HG03565 (cell line): ENCODE data around the gene SBK1.

Source experiments
- ATAC-seq: cut with Tn5 transposase; IDR thresholded peaks from one replicate; pipeline ENCODE4 v1.9.1; 2021; ENCODE audit warnings: mild to moderate bottlenecking, moderate library complexity; ENCODE audit not compliant: unreplicated experiment

SBK1 gene

DNA sequence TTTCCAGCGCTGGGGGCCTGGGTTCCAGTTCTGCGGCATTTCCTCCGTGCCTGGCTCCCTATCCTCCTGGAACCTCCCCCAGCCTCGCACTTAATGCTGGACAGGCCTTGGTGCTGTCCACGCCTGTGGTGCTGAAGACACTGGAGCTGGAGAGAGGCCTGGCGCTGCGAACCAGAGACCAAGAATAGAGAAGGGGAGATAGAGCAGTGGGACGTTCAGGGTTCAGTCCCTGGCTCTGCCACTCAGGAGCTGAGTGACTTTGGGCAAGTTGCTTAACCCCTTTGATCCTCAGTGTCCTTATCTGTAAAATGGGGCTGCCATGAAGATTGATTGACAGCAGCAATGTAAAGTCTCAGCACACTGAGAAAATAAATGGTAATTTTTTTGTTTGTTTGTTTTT, 11.9 kb downstream of the SBK1 start:
- no peak for ATAC-seq

DNA sequence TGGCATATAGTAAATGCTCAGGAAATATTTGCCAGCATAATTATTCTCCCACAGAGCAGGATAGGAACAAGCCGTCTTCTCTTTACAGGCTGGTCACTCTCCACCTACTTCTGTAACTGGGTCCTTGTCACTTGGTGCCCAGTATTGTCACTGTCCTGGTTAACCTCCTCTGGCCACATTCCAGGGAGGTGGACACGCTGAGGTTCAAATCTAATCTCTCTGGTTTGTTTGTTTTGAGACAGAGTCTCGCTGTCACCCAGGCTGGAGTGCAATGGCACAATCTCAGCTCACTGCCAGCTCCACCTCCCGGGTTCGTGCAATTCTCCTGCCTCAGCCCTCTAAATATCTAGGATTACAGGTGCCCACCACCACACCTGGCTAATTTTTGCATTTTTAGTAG, 15.6 kb downstream of the SBK1 start:
- ATAC-seq: no peak

DNA sequence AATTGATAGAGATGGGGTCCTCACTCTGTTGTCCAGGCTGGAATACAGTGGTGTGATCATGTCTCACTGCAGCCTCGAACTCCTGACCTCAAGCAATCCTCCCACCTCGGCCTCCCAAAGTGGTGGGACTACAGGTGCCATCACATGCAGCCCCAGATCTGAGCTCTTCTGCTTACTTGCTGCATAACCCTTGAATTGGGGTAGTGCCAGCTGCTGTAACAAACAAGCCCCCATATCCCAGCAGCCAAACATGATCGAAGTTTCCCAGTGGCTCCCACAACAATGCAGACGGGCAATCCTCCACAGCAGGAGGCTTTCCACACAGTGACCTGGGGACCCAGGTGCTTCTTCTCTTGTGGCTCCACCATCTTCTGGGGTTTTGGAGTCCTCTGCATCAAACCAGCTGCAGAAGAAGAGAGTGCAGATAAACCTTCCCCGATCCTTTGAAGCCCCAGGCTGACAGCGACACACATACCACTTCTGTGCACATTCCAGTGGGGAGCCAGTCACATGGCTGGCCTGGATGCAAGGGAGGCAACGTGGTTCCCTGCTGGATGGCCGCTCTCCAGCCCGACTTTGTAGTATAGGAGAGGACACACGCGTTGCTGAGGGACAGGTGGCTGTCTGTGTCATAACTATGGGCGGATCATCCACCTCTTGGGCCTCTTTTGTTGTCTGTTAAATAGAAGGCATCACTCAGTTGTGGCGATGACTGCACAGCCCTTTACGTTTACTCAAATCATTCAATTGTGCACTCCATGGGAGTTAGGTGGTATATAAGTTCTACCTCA, 16.7 kb downstream of the SBK1 start:
- ATAC-seq: no peak

DNA sequence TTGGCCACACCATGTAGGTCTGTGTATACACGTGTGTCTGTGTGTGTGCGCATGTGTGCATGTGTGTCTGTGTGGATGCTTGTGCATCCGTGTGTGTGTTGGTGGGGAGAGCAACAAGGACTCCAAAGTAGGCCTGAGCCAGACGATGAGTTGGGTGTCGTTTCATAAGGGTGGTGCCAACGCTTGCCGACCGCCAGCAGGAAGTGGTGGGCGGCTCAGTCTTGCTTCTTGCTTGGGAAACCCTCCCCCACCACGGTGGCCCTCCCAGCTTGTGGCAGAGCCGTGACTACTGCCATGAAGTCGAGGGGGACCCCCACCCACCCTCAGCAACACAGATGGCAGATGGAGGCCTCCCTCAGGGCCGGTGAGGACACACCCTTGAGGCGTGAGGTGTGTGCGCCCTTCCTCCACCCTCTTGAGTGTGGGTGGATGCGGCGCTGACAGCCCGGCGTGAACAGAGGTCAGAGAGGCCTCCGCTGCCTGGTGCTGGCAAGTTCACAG, 17.5 kb downstream of the SBK1 start:
- ATAC-seq: no peak

DNA sequence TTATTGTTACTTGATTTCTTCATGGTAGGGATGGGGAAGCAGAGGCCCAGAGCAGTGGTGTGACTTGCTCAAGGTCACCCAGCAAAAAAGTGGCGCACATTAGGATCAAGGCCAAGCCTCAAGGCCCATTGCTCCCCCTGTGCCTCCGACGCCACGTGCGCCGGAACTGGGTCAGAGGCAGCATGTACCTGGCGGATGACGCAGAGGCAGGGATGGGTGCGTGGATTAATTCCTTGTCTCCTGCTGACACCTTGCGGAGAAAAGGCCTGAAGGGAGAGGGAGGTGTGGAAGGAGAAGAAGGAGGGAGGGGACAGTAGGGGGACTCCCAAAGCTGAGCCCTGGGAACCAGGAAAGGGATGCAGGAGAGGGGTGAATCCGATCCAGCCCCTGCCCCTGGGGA, 18.5 kb downstream of the SBK1 start:
- ATAC-seq: no peak

DNA sequence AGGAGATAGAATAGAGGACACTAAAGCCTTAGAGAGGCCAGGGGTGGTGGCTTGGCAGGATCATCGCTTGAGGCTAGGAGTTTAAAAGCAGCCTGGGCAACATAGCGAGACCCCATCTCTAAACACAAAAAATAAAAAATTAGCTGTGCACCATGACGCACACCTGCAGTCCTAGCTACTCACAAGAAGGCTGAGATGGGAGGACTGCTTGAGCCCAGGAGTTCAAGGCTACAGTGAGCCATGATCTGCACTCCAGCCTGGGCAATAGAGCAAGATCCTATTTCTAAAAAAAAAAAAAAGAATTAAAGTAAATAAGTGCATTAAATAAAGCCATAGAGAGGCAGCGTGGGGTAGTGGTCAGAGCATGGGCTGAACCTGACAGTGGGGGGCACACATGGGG, 19.1 kb downstream of the SBK1 start:
- ATAC-seq: no peak

DNA sequence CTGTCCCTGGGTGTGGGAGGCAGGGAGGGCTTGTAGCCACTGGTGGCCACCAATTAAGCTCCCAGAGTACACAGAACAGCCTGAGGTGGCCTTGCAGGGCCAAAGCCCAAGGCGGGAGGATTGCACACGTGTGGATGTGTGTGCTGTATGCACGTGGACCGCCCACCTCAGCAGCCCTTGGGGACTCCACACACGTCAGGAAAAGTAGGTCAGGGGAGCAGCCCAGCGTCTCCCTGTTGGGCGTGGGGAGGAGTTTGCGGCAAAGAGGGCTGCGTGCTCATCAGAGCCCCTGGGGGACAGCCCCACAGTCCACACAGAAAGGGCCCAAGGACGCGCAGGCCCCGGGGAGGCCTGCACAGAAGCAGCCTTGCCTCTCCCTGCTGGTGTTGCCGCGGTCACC, 19.6 kb downstream of the SBK1 start:
- ATAC-seq: no peak

DNA sequence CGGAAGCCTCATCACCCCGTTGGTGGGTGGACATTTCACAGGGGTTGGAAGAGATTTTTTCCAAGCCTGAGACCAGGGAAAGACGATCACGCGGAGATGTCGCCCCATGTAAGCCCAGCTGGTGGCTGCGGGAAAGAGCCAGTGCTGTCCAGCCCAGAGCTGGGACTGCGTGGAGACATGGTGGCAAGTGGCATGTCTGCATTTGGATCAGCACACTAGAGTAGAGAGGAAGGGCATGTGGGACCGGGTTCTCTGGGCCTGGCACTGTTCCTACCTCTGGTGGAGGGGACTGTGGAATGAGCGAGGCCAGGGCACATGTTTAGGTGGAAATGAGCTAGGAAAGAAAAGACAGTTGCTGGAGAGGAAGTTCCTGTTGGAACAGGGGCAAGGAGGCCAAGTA, 20.0 kb downstream of the SBK1 start:
- no peak for ATAC-seq

DNA sequence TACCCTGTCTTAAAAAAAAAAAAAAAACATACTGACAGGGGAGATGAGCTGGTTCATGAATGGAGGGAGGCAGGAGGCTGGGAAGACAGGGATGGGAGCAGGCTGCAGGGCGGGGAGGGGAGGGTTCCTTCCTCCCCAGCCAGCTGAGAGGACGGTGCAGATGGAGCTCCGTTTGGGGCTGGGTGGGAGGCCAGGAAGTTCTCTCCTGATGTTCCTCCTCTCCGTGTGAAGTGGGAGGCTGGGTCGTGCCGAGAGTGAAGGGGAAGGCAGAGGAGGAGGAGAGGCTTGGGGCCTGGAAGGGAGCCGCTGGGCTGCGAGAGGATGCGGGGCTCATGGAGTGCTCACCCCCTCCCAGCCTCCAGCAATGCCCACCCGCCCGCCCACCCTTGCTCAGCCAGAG, 21.3 kb downstream of the SBK1 start:
- ATAC-seq: no peak

DNA sequence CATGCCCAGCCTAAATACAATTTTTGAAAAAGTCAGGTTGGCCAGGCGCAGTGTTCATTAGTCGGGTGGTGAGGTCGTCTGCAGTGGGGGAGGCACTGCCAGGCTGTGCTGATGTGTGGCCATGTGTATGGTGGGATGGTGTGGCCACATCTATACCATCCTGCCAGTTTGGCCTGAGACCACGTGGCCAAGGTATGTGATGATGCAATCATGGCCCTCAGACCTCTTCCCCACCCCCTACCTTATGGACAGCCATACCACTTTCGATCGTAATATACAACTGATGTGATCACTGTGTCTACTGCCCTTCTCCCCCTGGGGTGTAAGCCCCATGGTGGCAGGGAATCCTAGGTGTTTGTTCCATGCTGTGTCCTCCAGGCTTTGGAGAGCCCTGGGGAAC, 23.7 kb downstream of the SBK1 start:
- ATAC-seq: no peak

DNA sequence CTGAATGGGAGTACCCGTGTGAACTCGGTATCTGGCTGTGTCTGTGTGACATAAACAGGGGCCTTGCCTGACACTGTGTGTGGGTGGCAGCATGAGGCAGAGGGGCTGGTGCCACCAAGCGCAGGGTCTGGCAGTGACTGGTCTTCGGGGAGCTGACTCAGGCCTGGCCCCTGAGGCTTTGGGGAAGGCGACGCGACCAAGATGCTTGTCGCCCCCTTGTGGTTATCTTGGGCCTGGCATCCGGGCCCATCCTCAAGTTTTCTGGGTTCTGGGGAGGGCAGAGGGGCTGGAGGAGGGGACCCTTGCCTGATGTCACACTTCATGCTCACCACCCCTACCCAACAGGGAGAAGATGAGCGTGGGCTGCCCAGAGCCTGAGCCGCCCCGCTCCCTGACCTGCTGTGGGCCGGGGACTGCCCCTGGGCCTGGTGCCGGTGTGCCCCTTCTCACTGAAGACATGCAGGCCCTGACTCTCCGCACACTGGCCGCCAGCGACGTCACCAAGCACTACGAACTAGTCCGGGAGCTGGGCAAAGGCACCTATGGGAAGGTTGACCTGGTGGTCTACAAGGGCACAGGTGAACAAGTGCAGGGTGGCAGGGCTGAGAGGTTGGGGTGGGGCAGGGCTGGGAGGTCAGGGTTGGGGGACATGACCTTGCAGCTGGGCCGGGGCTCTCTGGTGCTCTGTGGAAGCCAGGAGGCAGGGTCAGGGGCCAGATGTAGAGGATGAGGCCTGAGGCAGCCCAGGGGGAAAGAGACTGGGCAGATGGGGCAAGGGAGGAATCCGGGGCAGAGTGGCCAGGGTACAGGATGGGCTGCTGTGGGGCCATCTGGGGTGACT, 24.9 kb downstream of the SBK1 start:
- ATAC-seq: no peak

DNA sequence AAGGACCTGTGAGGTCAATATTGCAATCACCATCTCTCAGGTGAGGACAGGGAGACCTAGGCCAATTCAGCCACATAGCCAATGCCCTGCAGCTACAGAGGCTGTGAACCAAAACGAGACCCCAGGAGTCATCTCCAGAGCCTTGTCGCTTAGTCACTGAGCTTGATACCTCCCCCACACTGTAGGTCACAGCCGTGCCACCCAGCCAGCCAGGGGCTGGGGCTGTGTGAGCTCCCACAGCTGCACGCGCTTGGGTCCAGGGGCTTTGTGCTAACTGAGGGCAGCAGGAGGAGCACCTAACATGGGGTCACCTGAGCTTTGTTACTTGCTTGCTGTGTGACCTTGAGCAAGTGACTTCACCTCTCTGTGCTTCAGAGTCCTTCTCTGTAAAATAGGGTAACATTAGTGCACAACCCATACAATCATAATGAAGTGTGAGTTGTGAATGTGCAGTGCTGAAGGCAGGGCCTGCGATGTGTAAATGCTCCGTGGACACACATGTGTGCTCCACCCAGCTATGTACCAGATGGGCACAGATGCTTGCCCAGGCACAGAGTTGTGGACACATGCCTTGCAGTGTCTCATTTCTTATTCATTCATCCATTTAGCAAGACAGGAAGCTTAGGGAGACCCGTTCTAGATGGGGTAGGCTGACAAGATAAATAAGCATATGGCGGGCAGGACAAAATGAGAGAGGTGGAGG, 25.9 kb downstream of the SBK1 start:
- no peak for ATAC-seq

DNA sequence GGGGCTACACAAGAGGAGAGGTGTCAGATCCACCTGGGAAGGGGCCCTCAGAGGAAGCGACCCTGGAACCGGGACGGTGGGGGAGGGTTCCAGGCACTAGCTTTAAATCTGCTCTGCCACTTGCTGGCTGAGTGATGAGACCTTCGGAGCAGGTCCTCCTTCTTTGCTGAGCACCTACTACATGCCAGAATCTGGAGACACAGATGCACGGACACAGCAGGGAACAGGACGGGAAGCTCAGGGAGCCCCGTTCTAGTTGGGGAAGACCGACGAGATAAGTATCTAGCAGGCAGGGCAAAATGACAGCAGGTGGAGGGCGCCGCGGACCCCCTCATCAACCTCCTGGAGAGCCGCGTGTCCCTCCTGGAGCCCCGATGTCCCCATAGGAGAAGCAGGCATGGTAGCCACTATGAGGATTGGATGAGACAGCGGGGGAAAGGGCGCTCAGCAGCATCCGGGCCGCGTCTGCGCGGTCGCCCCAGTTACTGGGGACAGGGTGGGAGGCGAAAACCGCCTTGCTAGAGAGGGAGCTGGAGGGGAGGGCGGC, 27.2 kb downstream of the SBK1 start:
- no peak for ATAC-seq

DNA sequence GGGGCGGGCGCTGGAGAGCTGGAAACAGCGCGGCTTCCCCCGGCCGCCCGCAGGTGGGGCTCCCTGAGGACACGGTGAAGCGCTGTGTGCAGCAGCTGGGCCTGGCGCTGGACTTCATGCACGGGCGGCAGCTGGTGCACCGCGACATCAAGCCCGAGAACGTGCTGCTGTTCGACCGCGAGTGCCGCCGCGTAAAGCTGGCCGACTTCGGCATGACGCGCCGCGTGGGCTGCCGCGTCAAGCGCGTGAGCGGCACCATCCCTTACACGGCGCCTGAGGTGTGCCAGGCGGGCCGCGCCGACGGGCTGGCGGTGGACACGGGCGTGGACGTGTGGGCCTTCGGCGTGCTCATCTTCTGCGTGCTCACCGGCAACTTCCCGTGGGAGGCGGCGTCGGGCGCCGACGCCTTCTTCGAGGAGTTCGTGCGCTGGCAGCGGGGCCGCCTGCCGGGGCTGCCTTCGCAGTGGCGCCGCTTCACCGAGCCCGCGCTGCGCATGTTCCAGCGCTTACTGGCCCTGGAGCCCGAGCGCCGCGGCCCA, 27.8 kb downstream of the SBK1 start:
- no peak for ATAC-seq

DNA sequence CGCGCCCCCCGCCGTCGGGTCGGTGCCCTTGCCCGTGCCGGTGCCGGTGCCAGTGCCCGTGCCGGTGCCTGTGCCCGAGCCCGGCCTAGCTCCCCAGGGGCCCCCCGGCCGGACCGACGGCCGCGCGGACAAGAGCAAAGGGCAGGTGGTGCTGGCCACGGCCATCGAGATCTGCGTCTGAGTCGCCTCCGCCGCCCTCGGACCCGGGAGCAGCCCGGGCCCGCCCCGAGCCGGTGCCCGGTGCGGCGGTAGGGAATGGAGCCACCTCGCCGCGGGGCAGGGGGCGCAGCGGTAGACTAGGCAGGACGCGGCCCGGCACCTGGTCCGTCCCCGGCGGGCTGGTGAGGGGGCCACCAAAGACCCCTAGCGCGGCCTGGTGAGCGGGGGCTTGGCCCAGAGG, 28.4 kb downstream of the SBK1 start:
- ATAC-seq: no peak

DNA sequence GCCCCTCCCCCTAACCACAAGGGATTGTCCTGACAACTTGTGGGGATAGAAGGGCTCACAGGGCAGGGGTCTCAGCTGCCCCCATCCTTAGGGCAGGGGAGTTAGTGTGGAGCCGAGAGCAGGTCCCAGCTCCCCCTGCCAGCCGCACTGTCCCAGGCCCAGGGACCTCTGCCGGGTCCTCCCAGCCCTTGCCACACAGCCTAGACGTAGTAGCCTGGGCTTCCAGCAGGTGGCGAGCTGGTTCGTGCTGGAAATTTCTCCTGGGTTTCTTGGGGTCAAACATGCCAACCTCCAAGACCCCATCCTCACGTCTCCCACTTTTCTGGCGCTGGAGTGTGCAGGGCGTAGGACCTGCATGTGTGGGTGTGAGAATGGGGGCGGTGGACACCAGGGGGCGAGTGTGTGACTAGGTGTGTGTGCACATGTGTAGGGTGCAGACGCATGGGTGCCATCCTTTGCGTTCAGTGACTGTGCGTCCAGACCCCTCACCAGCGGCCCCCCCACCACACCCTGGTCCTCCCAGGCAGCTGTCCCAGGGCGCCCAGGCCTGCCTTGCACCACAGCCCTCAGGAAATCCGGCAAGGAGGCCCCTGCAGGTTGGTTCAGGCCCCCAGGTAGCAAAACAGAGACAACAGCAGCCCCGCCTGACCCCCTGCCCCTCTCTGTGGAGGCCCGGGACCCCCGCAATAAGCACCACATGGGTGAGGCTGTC, 29.5 kb downstream of the SBK1 start:
- ATAC-seq: no peak

DNA sequence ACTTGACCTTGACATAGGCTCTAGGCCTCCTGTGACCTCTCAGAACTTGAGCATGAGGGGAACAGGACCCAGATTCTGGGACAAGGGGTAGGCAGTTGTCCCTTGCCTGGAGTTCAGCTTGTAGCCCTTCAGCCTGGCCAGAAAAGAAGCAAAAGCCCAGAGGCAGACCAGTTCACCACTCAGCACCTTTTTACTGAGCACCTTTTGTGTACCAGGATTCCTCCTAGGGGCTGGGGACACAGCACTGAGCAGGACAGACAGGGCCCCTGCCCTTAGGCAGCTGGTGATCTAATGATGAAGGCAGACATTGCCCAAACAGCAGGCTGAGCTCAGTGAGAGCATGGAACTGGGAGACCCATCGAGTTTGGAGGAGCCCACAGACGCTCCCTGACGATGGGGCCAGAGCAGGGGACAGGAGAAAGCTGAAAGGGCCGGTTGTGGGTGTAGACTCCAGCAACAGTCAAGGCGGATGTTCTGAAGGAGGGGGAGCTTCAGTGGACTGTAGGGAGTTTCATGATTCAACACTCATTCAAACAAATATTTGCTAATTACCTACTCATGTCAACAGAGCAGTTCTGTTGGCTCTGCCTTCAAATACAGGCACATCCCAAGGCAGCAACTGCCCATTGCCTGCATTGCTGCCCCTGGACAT, 32.0 kb downstream of the SBK1 start:
- no peak for ATAC-seq

DNA sequence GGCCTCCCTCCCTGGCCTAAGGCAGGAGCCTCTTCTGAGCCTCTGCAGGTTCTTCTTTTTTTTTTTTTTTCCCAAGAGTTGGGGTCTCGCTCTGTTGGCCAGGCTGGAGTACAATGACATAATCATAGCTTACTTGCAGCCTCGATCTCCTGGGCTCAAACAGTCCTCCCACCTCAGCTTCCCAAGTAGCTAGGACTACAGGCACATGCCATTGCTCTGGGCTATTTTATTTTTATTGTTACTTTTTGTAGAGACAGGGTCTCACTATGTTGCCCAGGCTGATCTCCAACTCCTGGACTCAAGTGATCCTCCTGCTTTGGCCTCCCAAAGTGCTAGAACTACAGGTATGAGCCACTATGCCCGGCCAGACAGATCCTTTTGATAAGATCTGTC, 32.6 kb downstream of the SBK1 start:
- no peak for ATAC-seq

DNA sequence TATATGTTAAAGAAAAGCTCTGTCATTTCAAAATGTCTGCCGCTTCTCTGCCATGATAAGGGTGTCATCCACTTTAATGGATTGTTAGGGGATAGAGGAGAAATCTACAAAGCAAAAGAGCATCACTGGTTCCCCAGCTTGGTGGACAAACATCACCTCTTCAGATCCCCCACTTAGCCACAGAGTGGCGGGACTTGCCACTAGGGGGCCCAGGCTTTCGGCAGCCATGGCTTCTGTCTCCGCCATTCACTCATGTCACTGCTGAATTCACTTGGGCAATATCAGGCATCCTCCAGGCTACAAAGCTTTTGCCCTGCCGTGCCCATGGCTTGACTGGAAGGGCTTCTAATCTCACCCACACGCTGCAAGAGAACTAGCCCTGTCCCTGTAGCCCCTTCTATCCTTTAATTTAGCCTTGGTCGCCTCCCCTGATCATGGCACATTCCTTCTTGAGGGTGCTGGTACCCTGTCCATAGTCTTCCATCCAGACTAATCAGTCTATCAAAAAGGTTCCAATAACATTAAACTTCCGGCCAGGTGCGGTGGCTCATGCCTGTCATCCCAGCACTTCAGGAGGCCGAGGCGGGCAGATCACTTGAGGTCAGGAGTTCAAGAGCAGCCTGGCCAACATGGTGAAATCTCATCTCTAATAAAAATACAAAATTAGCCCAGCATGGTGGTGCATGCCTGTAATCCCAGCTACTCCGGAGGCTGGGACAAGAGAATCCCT, 34.7 kb downstream of the SBK1 start:
- peak; percentile 46 for ATAC-seq
